Neural progenitor cell (in vitro differentiated cells): ENCODE data around the gene PPA1.

Experiments used
- CTCF ChIP-seq: fragments of 200-600 bp; sonication (generic); IDR thresholded peaks from 2 replicates; pipeline ENCODE4 v1.5.1; 2017; ENCODE audit warnings: antibody characterized with exemption, mild to moderate bottlenecking
- EZH2 ChIP-seq: fragments of 200-600 bp; sonication (generic); IDR thresholded peaks from 2 replicates; pipeline ENCODE4 v1.6.1; 2017; ENCODE audit warnings: antibody characterized with exemption, mild to moderate bottlenecking, moderate library complexity
- EZH2phosphoT487 ChIP-seq: fragments of 200-600 bp; sonication (generic); IDR thresholded peaks from 2 replicates; pipeline ENCODE4 v1.6.1; 2017; ENCODE audit warnings: antibody characterized with exemption

- TF ChIP-seq CTCF (no peak), EZH2 (no peak), EZH2phosphoT487 (no peak)
Observed at GRCh38 chr10:70221030-70221429, 12.2 kb downstream of the PPA1 start.
